Heart left ventricle (tissue), 16 donors: ENCODE results near the gene KIAA0825. TPM values are rescaled to one million over a fixed set of nuclear protein-coding genes. Genes with fewer than 3 reads are reported as not detected.

Experiments
- ATAC-seq, 4 donors: fragments of 200-7000 bp; cut with Tn5 transposase; one replicate each; pipeline ENCODE4 v1.9.1; 2020 to 2022; ENCODE audit warnings: moderate library complexity in 4 of 4, mild to moderate bottlenecking in 3 of 4, moderate number of reproducible peaks in 1 of 4
- DNase-seq, 5 donors: peaks; one replicate each; pipeline ENCODE4 v3.0.0-alpha.2; 2020
- H3K27ac ChIP-seq, 12 donors: fragments of 200-600 bp; sonication (generic) in 4 of 12; one replicate each; pipeline versions ENCODE4 v1.5.0 to v1.8.0; 2016 to 2022; ENCODE audit warnings: mild to moderate bottlenecking in 2 of 12
- H3K27me3 ChIP-seq, 9 donors: fragments of 200-600 bp; sonication (generic) in 2 of 9; one replicate each; pipeline versions ENCODE4 v1.5.1 to v1.8.0; 2016 to 2022; ENCODE audit warnings: mild to moderate bottlenecking in 3 of 9
- H3K36me3 ChIP-seq, 9 donors: fragments of 200-600 bp; sonication (generic) in 2 of 9; one replicate each; pipeline versions ENCODE4 v1.5.0 to v1.8.0; 2018 to 2022; ENCODE audit warnings: mild to moderate bottlenecking in 2 of 9
- H3K4me1 ChIP-seq, 12 donors: fragments of 200-600 bp; sonication (generic) in 4 of 12; one replicate each; pipeline versions ENCODE4 v1.5.0 to v1.8.0; 2016 to 2022; ENCODE audit warnings: mild to moderate bottlenecking in 3 of 12
- H3K4me3 ChIP-seq, 12 donors: fragments of 200-600 bp; sonication (generic) in 4 of 12; one replicate each; pipeline versions ENCODE4 v1.5.0 to v1.8.0; 2017 to 2022; ENCODE audit warnings: mild to moderate bottlenecking in 9 of 12, moderate library complexity in 4 of 12
- H3K9me3 ChIP-seq, 12 donors: fragments of 200-600 bp; sonication (generic) in 4 of 12; one replicate each; pipeline versions ENCODE4 v1.5.0 to v1.8.0; 2016 to 2022; ENCODE audit warnings: mild to moderate bottlenecking in 1 of 12
- POLR2A ChIP-seq, 2 donors: fragments of 450-650 bp; IDR thresholded peaks; one replicate each; pipeline ENCODE4 v1.6.1; 2017; ENCODE audit warnings: antibody characterized with exemption in 2 of 2, mild to moderate bottlenecking in 2 of 2, moderate library complexity in 2 of 2
- WGBS, 4 donors: extraction: QIAGEN DNeasy Blood & Tissue Kit in 2 of 4; methylation state at CpG; one replicate each; pipeline versions ENCODE4 v1.1.5 to v1.1.7; 2013 to 2018; 5-methylcytosine and 5-hydroxymethylcytosine counted together
- intact Hi-C, 10 donors: fragments of 100-400 bp; cut with DNase I; formaldehyde crosslinking; loops; one replicate each; pipeline versions ENCODE4 v1.11.1 to v1.14.2; 2022
- polyA plus RNA-seq, 2 donors: library from polyadenylated mRNA; stranded (reverse); fragments of 200-250 nt; gene quantifications; one replicate each; pipeline ENCODE4 v1.2.3, GENCODE V29; 2013
- total RNA-seq, 9 donors: library from RNA; depleted of rRNA in 2 of 9; stranded (reverse); fragments of >200 nt in 2 of 9; fragmentation: NEBNext Ultra II Directional in 3 of 9; extraction: Animal tissue kit (Norgen Biotek cat#: 25700) in 3 of 9; gene quantifications; one replicate each; pipeline versions ENCODE4 v1.1.0 to v1.2.4, GENCODE V29; 2016 to 2023
- TF ChIP-seq, protein P1 (sequence below), 12 donors: fragments of 200-600 bp; sonication (generic) in 4 of 12; IDR thresholded peaks; one replicate each; pipeline versions ENCODE4 v1.5.0 to v1.8.0; 2018 to 2022; ENCODE audit warnings: antibody characterized with exemption in 12 of 12, mild to moderate bottlenecking in 5 of 12
- donor health status: ischemic (EF 13 %, LVEDD 7.1; RV severe dilation, severe dysfunction).
- donor health status: healthy with polysubstance abuse.
- donor health status: DM: no; HTN: yes; CAD: no.
- donor health status: DM: no; HTN: no; CAD: no.
- donor health status: ischemic (EF 25% LVEDD 6.9; RV normal size, moderate dysfunction).
- donor health status: ischemic (EF 25% LVEDD 5.7; RV mildly dilated, moderate dysfunction).
- donor health status: healthy.
- donor health status: DM: yes; HTN: yes; CAD: no.
- donor health status: ischemic (EF 35%, LVEDD 5.7; RV mildly dilated, moderate dysfunction).
- donor health status: nonischemic (EF 11% LVEDD 7.7; RV severe dilation, severe dysfunction).
- donor health status: DM: yes; HTN: yes; CAD: no.
- donor health status: PGD.
- donor health status: ischemic (EF 29% LVEDD 5.4; RV normal size, mild dysfunction).
- donor health status: nonischemic (EF 23%, LVEDD 6.1; RV moderate dilation, normal function).

KIAA0825 gene
- total and polyA plus RNA-seq, 11 donors, result 0.27 to 4.1 (median 2.4) TPM

DNA sequence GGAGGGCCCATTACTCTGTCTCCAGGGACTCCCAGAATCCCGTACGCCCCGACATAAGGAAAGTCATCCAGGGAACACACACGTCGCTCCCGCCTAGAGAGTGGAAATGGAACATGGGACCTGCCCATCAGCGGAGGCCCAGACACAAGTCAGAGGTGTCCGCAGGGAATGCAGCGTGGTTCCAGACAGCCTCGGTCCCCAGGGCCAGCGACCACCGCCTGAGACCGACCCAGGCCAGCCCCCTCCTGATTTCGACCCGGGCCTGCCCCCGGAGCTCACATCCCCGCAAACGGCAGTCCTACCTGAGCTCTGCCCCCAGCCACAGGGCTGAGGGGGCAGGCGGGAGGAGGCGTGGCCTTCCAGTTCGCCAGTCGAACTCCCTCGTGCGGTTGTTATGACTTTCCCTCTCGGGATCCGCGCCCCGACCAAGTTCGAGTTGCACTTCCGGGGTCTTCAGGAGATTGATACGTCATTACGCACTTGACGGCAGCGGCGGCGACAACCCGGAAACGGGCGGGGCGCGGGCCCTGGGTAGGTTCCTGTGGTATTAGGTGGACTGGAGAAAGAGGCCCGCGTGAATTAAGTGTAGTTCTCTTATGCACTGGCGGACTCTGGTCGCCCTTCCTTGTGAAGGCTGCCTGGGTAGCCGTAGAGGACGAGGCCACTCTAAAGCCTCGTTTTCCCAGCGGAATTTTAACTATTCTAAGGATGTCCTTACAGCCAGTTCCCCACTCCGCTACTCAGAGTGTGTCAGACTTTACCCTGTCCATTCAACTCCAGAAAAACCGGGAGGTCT lies 507.0 kb downstream of the KIAA0825 start:
- Histone ChIP-seq H3K4me1 (peaks cover 0 to 17% (median 6%) of the 10 kb centered on the region in 12 donors), H3K27me3 (no peaks in the 10 kb centered on the region), H3K4me3 (peak overlapping the region; percentile 60 to 96 (median 80)), H3K27ac (peak overlapping the region; percentile 39 to 96 (median 90)), H3K9me3 (peaks cover 0 to 10% (median 1%) of the 10 kb centered on the region in 12 donors), H3K36me3 (no peaks in the 10 kb centered on the region)
- TF ChIP-seq, protein P1, sequence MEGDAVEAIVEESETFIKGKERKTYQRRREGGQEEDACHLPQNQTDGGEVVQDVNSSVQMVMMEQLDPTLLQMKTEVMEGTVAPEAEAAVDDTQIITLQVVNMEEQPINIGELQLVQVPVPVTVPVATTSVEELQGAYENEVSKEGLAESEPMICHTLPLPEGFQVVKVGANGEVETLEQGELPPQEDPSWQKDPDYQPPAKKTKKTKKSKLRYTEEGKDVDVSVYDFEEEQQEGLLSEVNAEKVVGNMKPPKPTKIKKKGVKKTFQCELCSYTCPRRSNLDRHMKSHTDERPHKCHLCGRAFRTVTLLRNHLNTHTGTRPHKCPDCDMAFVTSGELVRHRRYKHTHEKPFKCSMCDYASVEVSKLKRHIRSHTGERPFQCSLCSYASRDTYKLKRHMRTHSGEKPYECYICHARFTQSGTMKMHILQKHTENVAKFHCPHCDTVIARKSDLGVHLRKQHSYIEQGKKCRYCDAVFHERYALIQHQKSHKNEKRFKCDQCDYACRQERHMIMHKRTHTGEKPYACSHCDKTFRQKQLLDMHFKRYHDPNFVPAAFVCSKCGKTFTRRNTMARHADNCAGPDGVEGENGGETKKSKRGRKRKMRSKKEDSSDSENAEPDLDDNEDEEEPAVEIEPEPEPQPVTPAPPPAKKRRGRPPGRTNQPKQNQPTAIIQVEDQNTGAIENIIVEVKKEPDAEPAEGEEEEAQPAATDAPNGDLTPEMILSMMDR (IDR thresholded peaks at IDR 0.05), result peak in 5 of 12 donors; percentile 8 to 48 (median 27)
- TF ChIP-seq POLR2A (IDR thresholded peaks at IDR 0.05), result peak in 1 of 2 donors; percentile 70
- intact Hi-C loops, result loop anchor here in 1 of 10 donors (10.0 kb wide), 1 partner anchor 503 kb away; the partner anchor contains the start of genes KIAA0825 and SLF1
- whole genome bisulfite sequencing, 4 donors, result 1 to 2% (median 2%) methylated on average over 20 to 51 of the region's 51 CpGs
- peak; percentile 92 to 96 (median 95) for DNase-seq
- ATAC-seq, result peak; percentile 95 to 100 (median 100)

DNA sequence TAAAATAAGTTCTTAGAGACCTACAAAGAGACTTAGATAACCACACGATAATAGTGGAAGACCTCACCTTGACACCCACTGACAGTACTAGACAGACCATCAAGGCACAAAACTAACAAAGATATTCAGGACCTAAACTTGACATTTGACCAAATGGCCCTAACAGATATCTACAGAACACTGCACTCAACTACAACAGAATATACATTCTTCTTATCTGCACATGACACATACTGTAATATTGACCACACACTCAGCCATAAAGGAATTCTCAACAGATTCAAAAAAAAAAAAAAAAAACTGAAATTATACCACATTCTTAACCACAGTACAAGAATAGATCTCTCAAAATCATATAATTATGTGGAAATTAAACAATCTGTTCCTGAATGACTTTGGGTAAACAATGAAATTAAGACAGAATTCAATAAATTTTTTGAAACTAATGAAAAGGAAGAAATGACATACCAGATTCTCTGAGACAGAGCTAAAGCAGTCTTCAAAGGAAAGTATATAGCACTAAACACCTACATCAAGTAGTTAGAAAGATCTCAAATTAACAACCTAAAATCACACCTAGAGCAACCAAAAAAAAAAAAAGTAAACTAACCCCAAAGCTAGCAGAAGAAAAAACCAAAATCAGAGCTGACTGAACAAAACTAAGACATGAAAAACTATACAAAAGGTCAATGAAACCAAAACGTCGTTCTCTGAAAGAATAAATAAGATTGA lies 514.7 kb downstream of the KIAA0825 start:
- TF ChIP-seq POLR2A (IDR thresholded peaks at IDR 0.05), result no peak
- TF ChIP-seq, protein P1 (IDR thresholded peaks at IDR 0.05), result no peak
- Histone ChIP-seq H3K27me3 (no peaks in the 10 kb centered on the region), H3K4me1 (no peaks in the 10 kb centered on the region), H3K9me3 (peaks cover 0 to 29% (median 10%) of the 10 kb centered on the region in 12 donors), H3K27ac (no peak overlapping the region), H3K36me3 (no peaks in the 10 kb centered on the region), H3K4me3 (no peak overlapping the region)
- DNase-seq (no peak), ATAC-seq (no peak)
- 77 to 88% (median 83%) methylated on average over 3 of the region's 3 CpGs for WGBS, 4 donors
- intact Hi-C loops, result loop anchor here in 1 of 10 donors (10.0 kb wide), 1 partner anchor 179 kb away; no protein-coding TSS in a partner anchor

Other genes starting within 250 kb of the KIAA0825 start
- gene SLF1, start 65 bp upstream of the KIAA0825 start, total RNA-seq, result 1 to 10 TPM; 4.0 to 8.1 (median 5.8) TPM
- 1 to 10 TPM; 2.4 to 4.2 TPM for gene SLF1, start 65 bp upstream of the KIAA0825 start, polyA plus RNA-seq